HepG2 (cell line): ENCODE results near the gene OR10A3. TPM values are rescaled to one million over a fixed set of nuclear protein-coding genes. Genes with fewer than 3 reads are reported as not detected.

Experiments used
- ATAC-seq: fragments of 200-7000 bp; cut with Tn5 transposase; 3 replicates; pipeline ENCODE4 v1.9.1; 2020; ENCODE audit warnings: mild to moderate bottlenecking, moderate library complexity
- BruUV-seq: library from RNA; stranded (reverse); fragments of 400-500 nt; replicated peaks from 2 replicates; lab custom pipeline; 2021; lab: Mats Ljungman, UMichigan
- CTCF ChIA-PET: fragments of 300-600 bp; formaldehyde crosslinking; extraction: SDS; loops from one replicate; lab custom pipeline; 2021; ENCODE audit warnings: low total read pairs, inconsistent platforms, low intra/inter-chr PET ratio; lab: Yijun Ruan, JAX
- POLR2A ChIA-PET: fragments of 350-600 bp; sonication (Branson Sonifier 250); formaldehyde crosslinking; loops from one replicate; lab custom pipeline; 2020; ENCODE audit warnings: antibody characterized with exemption, inconsistent platforms; lab: Yijun Ruan, JAX
- DNase-seq: peaks from one replicate; pipeline ENCODE4 v3.0.0-alpha.2; 2015; ENCODE audit warnings: low spot score
- FAIRE-seq: peaks from 3 replicates; lab custom pipeline; 2011; peaks lifted over from hg19 to GRCh38; lab: Jason Lieb, UNC
- H2AFZ ChIP-seq: one replicate; pipeline ENCODE4 v1.6.1; 2011; ENCODE audit warnings: low read length, inconsistent platforms
- H3K27ac ChIP-seq: fragments of 300-600 bp; 3 replicates; pipeline ENCODE4 v1.8.0; 2011; ENCODE audit warnings: mixed run types, mild to moderate bottlenecking, mixed read lengths, low read length, inconsistent platforms; ENCODE audit not compliant: insufficient read depth; ENCODE audit errors: extremely low read length
- H3K27me3 ChIP-seq, 2 experiments: fragments of 200-600 bp in 1 of 2; 2 replicates in 1 of 2; 3 replicates in 1 of 2; pipeline versions ENCODE4 v1.6.0 to v1.8.0; 2011; ENCODE audit warnings: low read length in 2 of 2, mild to moderate bottlenecking in 2 of 2, moderate library complexity in 2 of 2, inconsistent platforms in 1 of 2; ENCODE audit not compliant: insufficient read depth in 2 of 2, control insufficient read depth in 1 of 2
- H3K36me3 ChIP-seq, 2 experiments: fragments of 200-600 bp in 1 of 2; replicated peaks in 1 of 2; 2 replicates in 1 of 2; 3 replicates in 1 of 2; pipeline versions ENCODE4 v1.5.1 to v1.8.0; 2011; ENCODE audit warnings: low read length in 2 of 2, inconsistent platforms in 1 of 2; ENCODE audit not compliant: insufficient read depth in 2 of 2, control insufficient read depth in 1 of 2
- H3K4me1 ChIP-seq: 2 replicates; pipeline ENCODE4 v1.5.1; 2012; ENCODE audit warnings: low read length, inconsistent platforms; ENCODE audit not compliant: insufficient read depth
- H3K4me2 ChIP-seq: 2 replicates; pipeline ENCODE4 v1.6.0; 2011; ENCODE audit warnings: low read depth, low read length, inconsistent platforms
- H3K4me3 ChIP-seq, 3 experiments: fragments of 200-600 bp in 1 of 3; sonication (generic), shearing (Covaris generic) in 1 of 3; replicated peaks in 1 of 3; 2 replicates each; pipeline ENCODE4 v1.5.1; 2011 to 2016; ENCODE audit warnings: low read length in 3 of 3, inconsistent platforms in 2 of 3, low read depth in 2 of 3, mild to moderate bottlenecking in 2 of 3, control low read depth in 1 of 3, mixed read lengths in 1 of 3; ENCODE audit not compliant: insufficient read depth in 1 of 3
- H3K79me2 ChIP-seq: one replicate; pipeline ENCODE4 v1.6.1; 2011; ENCODE audit warnings: low read length, inconsistent platforms; ENCODE audit not compliant: insufficient read depth
- H3K9ac ChIP-seq: 2 replicates; pipeline ENCODE4 v1.6.0; 2011; ENCODE audit warnings: mild to moderate bottlenecking, low read depth, low read length, inconsistent platforms; ENCODE audit not compliant: insufficient read depth
- H3K9me3 ChIP-seq: 2 replicates; pipeline ENCODE4 v1.5.1; 2012; ENCODE audit warnings: mild to moderate bottlenecking, low read length
- H4K20me1 ChIP-seq: 2 replicates; pipeline ENCODE4 v1.6.0; 2011; ENCODE audit warnings: inconsistent platforms, mild to moderate bottlenecking, low read length, moderate library complexity; ENCODE audit not compliant: insufficient read depth
- BHLHE40 ChIP-seq: IDR thresholded peaks from 2 replicates; pipeline ENCODE4 v1.6.1; 2011; ENCODE audit warnings: low read length, improper control_type of control experiment
- EP300 ChIP-seq, 3 experiments: sonication (generic) in 1 of 3; formaldehyde crosslinking in 1 of 3; IDR thresholded peaks; 2 replicates each; pipeline versions ENCODE4 v1.5.1 to v1.6.1; 2011 to 2020; ENCODE audit warnings: low read depth in 2 of 3, low read length in 2 of 3, borderline replicate concordance in 1 of 3, improper control_type of control experiment in 1 of 3, mild to moderate bottlenecking in 1 of 3, missing genetic modification reagents in 1 of 3, moderate library complexity in 1 of 3
- SRSF1 ChIP-seq: fragments of 200-400 bp; formaldehyde crosslinking; optimal IDR thresholded peaks from 2 replicates; pipeline ENCODE3; 2017; ENCODE audit warnings: mild to moderate bottlenecking, low read depth, low read length, moderate library complexity
- ZFYVE20 ChIP-seq: sonication (generic); formaldehyde crosslinking; IDR thresholded peaks from 2 replicates; pipeline ENCODE4 v1.8.0; 2023; ENCODE audit warnings: low read depth, mild to moderate bottlenecking, moderate library complexity, missing genetic modification reagents, borderline replicate concordance
- ZNF282 ChIP-seq: fragments of 450-650 bp; IDR thresholded peaks from 2 replicates; pipeline ENCODE4 v1.6.1; 2018; ENCODE audit not compliant: partially characterized antibody
- ZNF550 ChIP-seq: sonication (generic); formaldehyde crosslinking; IDR thresholded peaks from 2 replicates; pipeline ENCODE4 v1.4.0; 2020; ENCODE audit warnings: mild to moderate bottlenecking, missing genetic modification reagents, borderline replicate concordance
- ZNF782 ChIP-seq: sonication (generic); formaldehyde crosslinking; IDR thresholded peaks from 2 replicates; pipeline ENCODE4 v1.4.0; 2020; ENCODE audit warnings: missing genetic modification reagents, mild to moderate bottlenecking, borderline replicate concordance
- WGBS: methylation state at CpG from one replicate; pipeline ENCODE4 v1.1.6; 2017; ENCODE audit warnings: low lambda C conversion rate; 5-methylcytosine and 5-hydroxymethylcytosine counted together
- in situ Hi-C: cut with HindIII; loops from 2 replicates; pipeline ENCODE4 v1.10.0; 2017; ENCODE audit warnings: low pct_unique_long_range_greater_than_20kb; ENCODE audit not compliant: extremely low pct_ligation_motif_present
- intact Hi-C: fragments of 100-400 bp; cut with micrococcal nuclease; formaldehyde crosslinking; loops from one replicate; pipeline ENCODE4 v1.10.0; 2022; ENCODE audit not compliant: unreplicated experiment
- polyA plus RNA-seq, 8 experiments: library from polyadenylated mRNA; depleted of rRNA in 3 of 8; stranded (reverse) in 7 of 8; unstranded in 1 of 8; fragments of >200 nt; fragmentation: Illumina TruSeq in 4 of 8; extraction: Trizol in 4 of 8; gene quantifications; 2 replicates each; pipeline versions ENCODE4 v1.2.1 to v1.2.3, GENCODE V29; 2011 to 2016; ENCODE audit warnings: low read depth in 4 of 8, missing spikeins in 1 of 8, mixed read lengths in 1 of 8; ENCODE audit not compliant: insufficient read depth in 1 of 8
- total RNA-seq, 5 experiments: library from RNA; depleted of rRNA; stranded (reverse); fragments of >200 nt; fragmentation: Illumina TruSeq; extraction: Trizol; gene quantifications; 2 replicates each; pipeline ENCODE4 v1.2.3, GENCODE V29; 2016; ENCODE audit warnings: low read depth in 1 of 5
- TF ChIP-seq, protein P1 (sequence below): sonication (generic); formaldehyde crosslinking; IDR thresholded peaks from 2 replicates; pipeline ENCODE4 v1.4.0; 2020; ENCODE audit warnings: missing genetic modification reagents, borderline replicate concordance
- TF ChIP-seq, protein P2 (sequence below): sonication (generic); formaldehyde crosslinking; IDR thresholded peaks from 2 replicates; pipeline ENCODE4 v1.4.0; 2020; ENCODE audit warnings: missing genetic modification reagents, borderline replicate concordance

The OR10A3 gene
- total and polyA plus RNA-seq, 2 of the 13 experiments (the other 11 are each of a cell fraction or from before 2014, with no cell fraction given): not detected

DNA sequence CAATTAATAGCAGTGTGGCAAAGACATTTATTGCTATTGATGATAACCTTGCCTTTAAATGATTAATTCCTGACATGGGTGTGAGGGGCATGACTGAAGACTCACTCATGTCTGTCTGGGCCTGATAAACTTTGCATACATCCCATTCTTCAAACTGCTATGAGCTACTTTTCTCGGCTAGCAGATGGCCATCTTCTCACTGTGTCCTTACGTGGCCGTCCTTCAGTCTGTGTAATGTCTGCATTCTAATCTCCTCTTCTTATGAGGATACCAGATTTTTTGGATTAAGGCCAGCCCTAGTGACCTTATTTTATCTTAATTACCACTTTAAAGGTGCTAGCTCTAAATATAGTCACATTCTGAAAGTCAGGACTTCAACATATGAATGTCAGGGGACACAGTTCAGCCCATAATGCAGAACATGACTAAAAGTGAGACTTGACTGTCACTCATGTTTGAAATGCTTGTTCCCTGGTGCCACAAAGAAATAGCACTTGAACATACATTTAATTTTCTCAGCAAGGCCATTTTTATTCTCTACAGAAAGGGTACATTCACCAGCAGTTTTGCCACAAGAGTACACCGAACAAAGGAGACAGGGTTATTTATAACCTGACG is 42.7 kb downstream of the OR10A3 start (continued):
- TF ChIP-seq, protein P1, sequence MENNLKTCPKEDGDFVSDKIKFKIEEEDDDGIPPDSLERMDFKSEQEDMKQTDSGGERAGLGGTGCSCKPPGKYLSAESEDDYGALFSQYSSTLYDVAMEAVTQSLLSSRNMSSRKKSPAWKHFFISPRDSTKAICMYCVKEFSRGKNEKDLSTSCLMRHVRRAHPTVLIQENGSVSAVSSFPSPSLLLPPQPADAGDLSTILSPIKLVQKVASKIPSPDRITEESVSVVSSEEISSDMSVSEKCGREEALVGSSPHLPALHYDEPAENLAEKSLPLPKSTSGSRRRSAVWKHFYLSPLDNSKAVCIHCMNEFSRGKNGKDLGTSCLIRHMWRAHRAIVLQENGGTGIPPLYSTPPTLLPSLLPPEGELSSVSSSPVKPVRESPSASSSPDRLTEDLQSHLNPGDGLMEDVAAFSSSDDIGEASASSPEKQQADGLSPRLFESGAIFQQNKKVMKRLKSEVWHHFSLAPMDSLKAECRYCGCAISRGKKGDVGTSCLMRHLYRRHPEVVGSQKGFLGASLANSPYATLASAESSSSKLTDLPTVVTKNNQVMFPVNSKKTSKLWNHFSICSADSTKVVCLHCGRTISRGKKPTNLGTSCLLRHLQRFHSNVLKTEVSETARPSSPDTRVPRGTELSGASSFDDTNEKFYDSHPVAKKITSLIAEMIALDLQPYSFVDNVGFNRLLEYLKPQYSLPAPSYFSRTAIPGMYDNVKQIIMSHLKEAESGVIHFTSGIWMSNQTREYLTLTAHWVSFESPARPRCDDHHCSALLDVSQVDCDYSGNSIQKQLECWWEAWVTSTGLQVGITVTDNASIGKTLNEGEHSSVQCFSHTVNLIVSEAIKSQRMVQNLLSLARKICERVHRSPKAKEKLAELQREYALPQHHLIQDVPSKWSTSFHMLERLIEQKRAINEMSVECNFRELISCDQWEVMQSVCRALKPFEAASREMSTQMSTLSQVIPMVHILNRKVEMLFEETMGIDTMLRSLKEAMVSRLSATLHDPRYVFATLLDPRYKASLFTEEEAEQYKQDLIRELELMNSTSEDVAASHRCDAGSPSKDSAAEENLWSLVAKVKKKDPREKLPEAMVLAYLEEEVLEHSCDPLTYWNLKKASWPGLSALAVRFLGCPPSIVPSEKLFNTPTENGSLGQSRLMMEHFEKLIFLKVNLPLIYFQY (CRISPR knock-in tag): no peak
- TF ChIP-seq SRSF1 (no peak), ZNF782 (CRISPR knock-in tag) (no peak)

DNA sequence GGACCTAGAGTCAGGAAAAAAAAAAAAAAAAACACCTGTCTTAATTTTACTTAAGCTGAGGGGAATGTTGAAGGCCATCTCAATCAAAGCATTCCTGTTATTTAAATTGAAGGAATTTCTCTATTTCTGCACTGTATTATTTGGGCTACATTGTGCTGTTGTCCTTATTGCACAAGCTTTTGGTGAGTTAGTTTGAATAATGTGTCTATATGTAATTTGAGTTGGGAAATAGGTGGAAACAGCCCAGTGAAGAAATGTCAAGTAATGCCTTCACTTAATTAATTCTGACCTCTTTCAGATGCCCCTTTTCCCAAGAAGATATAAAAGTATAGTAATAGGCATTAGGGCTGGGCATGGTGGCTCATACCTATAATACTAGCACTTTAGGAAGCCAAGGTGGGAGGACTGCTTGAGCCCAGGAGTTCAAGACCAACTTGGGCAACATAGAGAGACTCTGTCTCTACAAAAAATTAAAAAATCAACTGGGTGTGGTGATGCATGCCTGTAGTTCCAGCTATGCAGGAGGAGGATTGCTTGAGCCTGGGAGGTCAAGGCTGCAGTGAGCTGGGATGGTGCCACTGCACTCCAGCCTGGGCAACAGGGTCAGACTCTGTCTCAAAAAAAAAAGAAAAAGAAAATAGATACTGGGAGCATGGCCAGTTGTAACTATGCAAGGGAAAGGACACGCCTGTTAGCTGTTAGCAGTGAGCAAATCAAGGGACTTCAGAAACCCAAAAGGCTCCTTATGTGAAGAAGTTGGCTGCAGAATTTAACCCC is 45.3 kb downstream of the OR10A3 start:
- no peak for DNase-seq
- POLR2A ChIA-PET: no interaction called here

More for the DNA sequence above, 45.3 kb downstream of the OR10A3 start:
- CTCF ChIA-PET: no interaction called here
- peaks cover 9% of the 10 kb centered on the region; the same call in 1 of the 2 replicates for H3K4me1 ChIP-seq
- no peaks in the 10 kb centered on the region for H3K36me3 ChIP-seq
- no peaks in the 10 kb centered on the region for H4K20me1 ChIP-seq
- no peak overlapping the region for H3K4me2 ChIP-seq
- intact Hi-C loops (loop anchor here (10.0 kb wide), 1 partner anchor 199 kb away; no protein-coding TSS in a partner anchor), in situ Hi-C loops (no loop called here)
- no peak overlapping the region for H3K27ac ChIP-seq
- TF ChIP-seq, protein P2, sequence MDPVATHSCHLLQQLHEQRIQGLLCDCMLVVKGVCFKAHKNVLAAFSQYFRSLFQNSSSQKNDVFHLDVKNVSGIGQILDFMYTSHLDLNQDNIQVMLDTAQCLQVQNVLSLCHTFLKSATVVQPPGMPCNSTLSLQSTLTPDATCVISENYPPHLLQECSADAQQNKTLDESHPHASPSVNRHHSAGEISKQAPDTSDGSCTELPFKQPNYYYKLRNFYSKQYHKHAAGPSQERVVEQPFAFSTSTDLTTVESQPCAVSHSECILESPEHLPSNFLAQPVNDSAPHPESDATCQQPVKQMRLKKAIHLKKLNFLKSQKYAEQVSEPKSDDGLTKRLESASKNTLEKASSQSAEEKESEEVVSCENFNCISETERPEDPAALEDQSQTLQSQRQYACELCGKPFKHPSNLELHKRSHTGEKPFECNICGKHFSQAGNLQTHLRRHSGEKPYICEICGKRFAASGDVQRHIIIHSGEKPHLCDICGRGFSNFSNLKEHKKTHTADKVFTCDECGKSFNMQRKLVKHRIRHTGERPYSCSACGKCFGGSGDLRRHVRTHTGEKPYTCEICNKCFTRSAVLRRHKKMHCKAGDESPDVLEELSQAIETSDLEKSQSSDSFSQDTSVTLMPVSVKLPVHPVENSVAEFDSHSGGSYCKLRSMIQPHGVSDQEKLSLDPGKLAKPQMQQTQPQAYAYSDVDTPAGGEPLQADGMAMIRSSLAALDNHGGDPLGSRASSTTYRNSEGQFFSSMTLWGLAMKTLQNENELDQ (CRISPR knock-in tag): no peak
- TF ChIP-seq ZNF550 (CRISPR knock-in tag) (no peak), BHLHE40 (no peak), EP300 (IDR thresholded peaks at IDR 0.05; ENCODE audit: low read depth in 2 of 2, low read length in 2 of 2) (no peak), EP300 (CRISPR knock-in tag; IDR thresholded peaks at IDR 0.05; ENCODE audit: borderline replicate concordance) (no peak), ZNF282 (no peak), ZFYVE20 (no peak)
- H3K4me3 ChIP-seq: no peak overlapping the region
- BruUV-seq: no TSS peak
- no peaks in the 10 kb centered on the region for H3K79me2 ChIP-seq
- no peaks in the 10 kb centered on the region for H3K9me3 ChIP-seq
- ATAC-seq (no peak), FAIRE-seq (no peak)
- no peaks in the 10 kb centered on the region for H3K27me3 ChIP-seq
- H2AFZ ChIP-seq: no peak overlapping the region
- WGBS: 4% methylated on average over 1 of the region's 1 CpG
- no peak overlapping the region for H3K9ac ChIP-seq
